H1 (cell line): ENCODE measurements around the gene NAV2. TPM values are rescaled to one million over a fixed set of nuclear protein-coding genes. Genes with fewer than 3 reads are reported as not detected.

Experiments used
- CTCF ChIA-PET: fragments of 300-600 bp; sonication (Branson Sonifier 250); formaldehyde crosslinking; loops from one replicate; lab custom pipeline; 2021; ENCODE audit not compliant: partially characterized antibody; lab: Charles Lee
- POLR2A ChIA-PET: fragments of 300-600 bp; sonication (Branson Sonifier 250); formaldehyde crosslinking; loops from one replicate; lab custom pipeline; 2021; ENCODE audit warnings: inconsistent platforms; ENCODE audit not compliant: partially characterized antibody; lab: Charles Lee
- DNase-seq, 2 experiments: peaks; one replicate each; pipeline versions ENCODE4 v3.0.0 to v3.0.0-alpha.2; 2010 to 2022; ENCODE audit warnings: low spot score in 2 of 2, low read depth in 1 of 2, mixed read lengths in 1 of 2
- FAIRE-seq: peaks from 2 replicates; lab custom pipeline; 2011; peaks lifted over from hg19 to GRCh38; lab: Jason Lieb, UNC
- H2AFZ ChIP-seq: 2 replicates; pipeline ENCODE4 v1.8.1; 2012; ENCODE audit warnings: low read length, inconsistent platforms
- H2AK5ac ChIP-seq: 2 replicates; pipeline ENCODE4 v1.6.1; 2013; ENCODE audit warnings: low read depth, low read length
- H2BK120ac ChIP-seq: replicated peaks from 2 replicates; pipeline ENCODE3; 2013; ENCODE audit warnings: low read depth, low read length, inconsistent platforms
- H2BK12ac ChIP-seq: 2 replicates; pipeline ENCODE4 v1.6.1; 2013; ENCODE audit warnings: low read depth, low read length
- H2BK15ac ChIP-seq: 2 replicates; pipeline ENCODE4 v1.6.1; 2013; ENCODE audit warnings: low read length
- H2BK20ac ChIP-seq: 2 replicates; pipeline ENCODE4 v1.6.1; 2013; ENCODE audit warnings: low read length
- H2BK5ac ChIP-seq: 2 replicates; pipeline ENCODE4 v1.6.1; 2013; ENCODE audit warnings: low read depth, low read length
- H3K14ac ChIP-seq: 2 replicates; pipeline ENCODE4 v1.6.1; 2013; ENCODE audit warnings: inconsistent platforms; ENCODE audit not compliant: insufficient read length
- H3K18ac ChIP-seq: 2 replicates; pipeline ENCODE4 v1.6.1; 2013; ENCODE audit warnings: low read length; ENCODE audit errors: extremely low read depth
- H3K23ac ChIP-seq: 2 replicates; pipeline ENCODE4 v1.6.1; 2013; ENCODE audit warnings: inconsistent platforms; ENCODE audit not compliant: insufficient read length
- H3K23me2 ChIP-seq: 2 replicates; pipeline ENCODE4 v1.6.1; 2013; ENCODE audit warnings: low read depth, low read length
- H3K27ac ChIP-seq: 2 replicates; pipeline ENCODE4 v1.6.1; 2011; ENCODE audit warnings: low read depth, low read length, inconsistent platforms
- H3K27me3 ChIP-seq, 4 experiments: replicated peaks in 1 of 4; 1 replicate in 1 of 4; 2 replicates in 3 of 4; pipeline versions ENCODE4 v1.6.1 to v1.8.1; 2011 to 2013; ENCODE audit warnings: low read length in 3 of 4, mild to moderate bottlenecking in 3 of 4, inconsistent platforms in 2 of 4, mixed read lengths in 2 of 4, moderate library complexity in 1 of 4; ENCODE audit not compliant: control insufficient read depth in 3 of 4, insufficient read depth in 3 of 4; ENCODE audit errors: extremely low read depth in 1 of 4
- H3K36me3 ChIP-seq, 4 experiments: 2 replicates each; pipeline versions ENCODE4 v1.6.1 to v1.8.1; 2011 to 2013; ENCODE audit warnings: mild to moderate bottlenecking in 4 of 4, low read length in 3 of 4, moderate library complexity in 2 of 4, control low read depth in 1 of 4, inconsistent platforms in 1 of 4; ENCODE audit not compliant: insufficient read depth in 4 of 4, control insufficient read depth in 2 of 4
- H3K4ac ChIP-seq: replicated peaks from 2 replicates; pipeline ENCODE3; 2013; ENCODE audit warnings: low read length, low read depth, mixed read lengths, inconsistent platforms; ENCODE audit not compliant: insufficient read length
- H3K4me1 ChIP-seq, 4 experiments: replicated peaks in 1 of 4; 1 replicate in 1 of 4; 2 replicates in 3 of 4; pipeline versions ENCODE4 v1.6.1 to v1.8.1; 2011 to 2013; ENCODE audit warnings: low read length in 3 of 4, inconsistent platforms in 2 of 4, mixed read lengths in 1 of 4; ENCODE audit not compliant: insufficient read depth in 4 of 4, control insufficient read depth in 3 of 4
- H3K4me2 ChIP-seq, 2 experiments: 2 replicates each; pipeline versions ENCODE4 v1.6.1 to v1.8.1; 2011 to 2013; ENCODE audit warnings: low read depth in 2 of 2, low read length in 2 of 2, control low read depth in 1 of 2, inconsistent platforms in 1 of 2, mild to moderate bottlenecking in 1 of 2; ENCODE audit not compliant: insufficient read depth in 1 of 2
- H3K4me3 ChIP-seq, 4 experiments: fragments of 200-600, 300-600 bp in 1 of 4; sonication (generic), shearing (Covaris generic), sonication (Bioruptor Twin) in 1 of 4; 2 replicates each; pipeline versions ENCODE4 v1.5.1 to v1.8.1; 2011 to 2016; ENCODE audit warnings: low read length in 4 of 4, low read depth in 3 of 4, control low read depth in 2 of 4, inconsistent platforms in 2 of 4, mild to moderate bottlenecking in 2 of 4, mixed read lengths in 1 of 4, moderate library complexity in 1 of 4; ENCODE audit not compliant: insufficient read depth in 2 of 4; ENCODE audit errors: extremely low read depth in 1 of 4
- H3K56ac ChIP-seq: replicated peaks from 2 replicates; pipeline ENCODE3; 2013; ENCODE audit warnings: low read depth, mild to moderate bottlenecking, mixed read lengths, low read length, inconsistent platforms; ENCODE audit not compliant: insufficient read length
- H3K79me1 ChIP-seq: 2 replicates; pipeline ENCODE4 v1.6.1; 2013; ENCODE audit warnings: low read depth, low read length, control low read depth
- H3K79me2 ChIP-seq, 2 experiments: 2 replicates each; pipeline versions ENCODE4 v1.6.1 to v1.8.1; 2012 to 2013; ENCODE audit warnings: low read length in 2 of 2, mild to moderate bottlenecking in 2 of 2, inconsistent platforms in 1 of 2; ENCODE audit not compliant: insufficient read depth in 2 of 2, control insufficient read depth in 1 of 2
- H3K9ac ChIP-seq, 4 experiments: replicated peaks in 1 of 4; 1 replicate in 1 of 4; 2 replicates in 3 of 4; pipeline versions ENCODE4 v1.6.1 to v1.8.1; 2011 to 2013; ENCODE audit warnings: low read depth in 3 of 4, low read length in 3 of 4, control low read depth in 2 of 4, mild to moderate bottlenecking in 2 of 4, moderate library complexity in 2 of 4, inconsistent platforms in 1 of 4; ENCODE audit errors: extremely low read depth in 1 of 4
- H3K9me3 ChIP-seq, 2 experiments: 2 replicates each; pipeline versions ENCODE4 v1.6.1 to v1.8.1; 2012 to 2013; ENCODE audit warnings: mild to moderate bottlenecking in 2 of 2, moderate library complexity in 2 of 2, control low read depth in 1 of 2, inconsistent platforms in 1 of 2, low read depth in 1 of 2, low read length in 1 of 2, mixed read lengths in 1 of 2; ENCODE audit not compliant: insufficient read depth in 2 of 2
- H4K20me1 ChIP-seq, 2 experiments: replicated peaks in 1 of 2; 2 replicates each; pipeline versions ENCODE3 to v1.8.1; 2011 to 2013; ENCODE audit warnings: inconsistent platforms in 2 of 2, low read length in 2 of 2, mild to moderate bottlenecking in 1 of 2; ENCODE audit not compliant: insufficient read depth in 2 of 2, control insufficient read depth in 1 of 2
- H4K5ac ChIP-seq: 2 replicates; pipeline ENCODE4 v1.6.1; 2013; ENCODE audit warnings: low read length, low read depth, mixed read lengths, inconsistent platforms; ENCODE audit not compliant: insufficient read length
- H4K8ac ChIP-seq: 2 replicates; pipeline ENCODE4 v1.8.0; 2013; ENCODE audit warnings: mild to moderate bottlenecking, moderate library complexity, low read length, inconsistent platforms; ENCODE audit not compliant: insufficient read depth; ENCODE audit errors: extremely low read depth
- H4K91ac ChIP-seq: replicated peaks from 2 replicates; pipeline ENCODE3; 2013; ENCODE audit warnings: low read length, mixed read lengths, inconsistent platforms; ENCODE audit not compliant: insufficient read length
- ASH2L ChIP-seq: fragments of 200-600, 300-600 bp; sonication (generic); IDR thresholded peaks from one replicate; pipeline ENCODE4 v1.7.1; 2017; ENCODE audit warnings: low read length
- CTBP2 ChIP-seq: IDR thresholded peaks from 2 replicates; pipeline ENCODE4 v1.7.0; 2011; ENCODE audit warnings: borderline replicate concordance, mild to moderate bottlenecking, moderate library complexity, mixed read lengths, low read length; ENCODE audit not compliant: insufficient read depth, insufficient read length
- CTCF ChIP-seq, 3 experiments: IDR thresholded peaks; 1 replicate in 2 of 3; 2 replicates in 1 of 3; pipeline versions ENCODE4 v1.5.1 to v1.6.1; 2011; ENCODE audit warnings: low read length in 3 of 3, mild to moderate bottlenecking in 3 of 3, inconsistent platforms in 2 of 3, low read depth in 1 of 3, moderate library complexity in 1 of 3; ENCODE audit not compliant: insufficient read depth in 1 of 3; ENCODE audit errors: control extremely low read depth in 1 of 3
- FOSL1 ChIP-seq: IDR thresholded peaks from 2 replicates; pipeline ENCODE4 v1.6.1; 2011; ENCODE audit warnings: mild to moderate bottlenecking, low read depth, low read length, moderate library complexity; ENCODE audit not compliant: insufficient read depth
- KDM4A ChIP-seq: IDR thresholded peaks from one replicate; pipeline ENCODE4 v1.7.1; 2012; ENCODE audit warnings: low read depth, mild to moderate bottlenecking, moderate library complexity, low read length, inconsistent platforms; ENCODE audit not compliant: severe bottlenecking
- NRF1 ChIP-seq: IDR thresholded peaks from 2 replicates; pipeline ENCODE4 v1.6.1; 2011; ENCODE audit warnings: mild to moderate bottlenecking, low read depth, low read length, improper control_type of control experiment
- PHF8 ChIP-seq: fragments of 200-600 bp; sonication (generic); conservative IDR thresholded peaks from 2 replicates; pipeline ENCODE4 v1.7.1; 2012; ENCODE audit warnings: low read depth, mild to moderate bottlenecking, inconsistent platforms, low read length, moderate library complexity
- RAD21 ChIP-seq, 2 experiments: IDR thresholded peaks in 1 of 2; conservative IDR thresholded peaks in 1 of 2; 2 replicates each; pipeline ENCODE4 v1.6.1; 2011; ENCODE audit warnings: low read depth in 2 of 2, low read length in 2 of 2, improper control_type of control experiment in 1 of 2, inconsistent platforms in 1 of 2, mild to moderate bottlenecking in 1 of 2, moderate library complexity in 1 of 2
- RXRA ChIP-seq: IDR thresholded peaks from 2 replicates; pipeline ENCODE4 v1.6.1; 2011; ENCODE audit warnings: low read depth, mild to moderate bottlenecking, low read length, moderate library complexity; ENCODE audit not compliant: insufficient read depth
- TCF12 ChIP-seq: IDR thresholded peaks from 2 replicates; pipeline ENCODE4 v1.6.1; 2011; ENCODE audit warnings: low read depth, mild to moderate bottlenecking, low read length
- YY1 ChIP-seq: IDR thresholded peaks from 2 replicates; pipeline ENCODE4 v1.6.1; 2011; ENCODE audit warnings: low read depth, mild to moderate bottlenecking, low read length
- WGBS, 2 experiments: shearing (Covaris generic) in 1 of 2; methylation state at CpG; one replicate each; pipeline versions ENCODE4 v1.1.6 to v1.1.7; 2013 to 2015; ENCODE audit warnings: low lambda C conversion rate in 2 of 2, mixed read lengths in 2 of 2, inconsistent platforms in 1 of 2, low coverage in 1 of 2, missing lambda C conversion rate in 1 of 2; ENCODE audit not compliant: insufficient replicate concordance in 2 of 2, insufficient coverage in 1 of 2, insufficient read length in 1 of 2; ENCODE audit errors: extremely low coverage in 1 of 2, missing lambda C conversion rate in 1 of 2; 5-methylcytosine and 5-hydroxymethylcytosine counted together
- polyA plus RNA-seq, 7 experiments: library from polyadenylated mRNA; depleted of rRNA in 3 of 7; stranded (reverse) in 5 of 7; unstranded in 2 of 7; fragments of >200 nt in 5 of 7; fragments of 200-250 nt in 2 of 7; gene quantifications; 1 replicate in 5 of 7; 2 replicates in 1 of 7; 4 replicates in 1 of 7; pipeline versions ENCODE4 v1.2.1 to v1.2.3, GENCODE V29; 2011 to 2013; ENCODE audit warnings: missing spikeins in 2 of 7, mixed read lengths in 2 of 7
- total RNA-seq: library from RNA; stranded (reverse); fragmentation: NEBNext Ultra II Directional; extraction: Animal tissue kit (Norgen Biotek cat#: 25700); gene quantifications from 2 replicates; pipeline ENCODE4 v1.2.1, GENCODE V29; 2021

Gene NAV2
- total and polyA plus RNA-seq, 2 of the 8 experiments (the other 6 are each of a cell fraction or from before 2014, with no cell fraction given), result 35.6 to 73.6 TPM

GRCh38 chr11:19746086-19746485 is 33.4 kb downstream of the NAV2 start:
- Histone ChIP-seq H3K18ac (no peak overlapping the region), H2BK120ac (no peak overlapping the region), H3K4me2 (no peak overlapping the region), H3K27ac (no peak overlapping the region), H4K8ac (no peak overlapping the region), H3K4me1 (peaks cover 0 to 9% (median 1%) of the 10 kb centered on the region in 4 experiments; a peak in 3 of 7 replicates), H3K79me2 (no peaks in the 10 kb centered on the region), H3K4me3 (no peak overlapping the region), H4K5ac (no peak overlapping the region), H3K23ac (no peak overlapping the region), H3K27me3 (no peaks in the 10 kb centered on the region), H3K79me1 (no peaks in the 10 kb centered on the region), H3K4ac (no peak overlapping the region), H3K9ac (no peak overlapping the region), H2BK20ac (no peak overlapping the region), H3K14ac (no peak overlapping the region), H4K91ac (no peak overlapping the region), H2AK5ac (no peak overlapping the region), H2AFZ (no peak overlapping the region), H2BK12ac (no peak overlapping the region), H3K9me3 (peaks cover 7 to 9% of the 10 kb centered on the region in 2 experiments; a peak in 2 of 4 replicates), H3K23me2 (no peaks in the 10 kb centered on the region), H2BK5ac (no peak overlapping the region), H4K20me1 (no peaks in the 10 kb centered on the region), H3K36me3 (no peaks in the 10 kb centered on the region), H2BK15ac (no peak overlapping the region; the same call in 1 of the 2 replicates), H3K56ac (no peak overlapping the region)
- ChIA-PET CTCF (interaction anchor here (0.6 to 1.1 kb wide), 5 partner anchors 11 to 619 kb away, joined by 3 to 4 read pairs (median 3); no protein-coding TSS in a partner anchor), POLR2A (no interaction called here)
- WGBS, 2 experiments, result 92% methylated on average over 3 of the region's 3 CpGs; no CpG with 5 or more reads in 1 of the 2 experiments
- DNase-seq, result no peak
- no peak for FAIRE-seq
- TF ChIP-seq CTBP2 (no peak), TCF12 (no peak), FOSL1 (no peak), RXRA (no peak), KDM4A (no peak), YY1 (no peak), PHF8 (no peak), ASH2L (no peak), RAD21 (IDR thresholded peaks at IDR 0.05 in 1 of 2, conservative IDR thresholded peaks at IDR 0.05 in 1 of 2; ENCODE audit: low read depth in 2 of 2, low read length in 2 of 2) (no peak), NRF1 (no peak), CTCF (IDR thresholded peaks at IDR 0.05; ENCODE audit: control extremely low read depth in 1 of 3, insufficient read depth in 1 of 3, low read depth in 1 of 3, low read length in 3 of 3) (no peak)
